HG03097 (cell line): ENCODE data around the gene ALAS1.

Source experiments
- ATAC-seq: cut with Tn5 transposase; IDR thresholded peaks from one replicate; pipeline ENCODE4 v1.9.1; 2021; ENCODE audit not compliant: unreplicated experiment, low FRiP score

Gene ALAS1

GRCh38 chr3:52197499-52197841 is 490 bp upstream of the ALAS1 start:
- ATAC-seq: peak; percentile 16

- no peak for ATAC-seq
Observed at GRCh38 chr3:52198643-52199608, 966 bp downstream of the ALAS1 start.

GRCh38 chr3:52200981-52201679 is 3.2 kb downstream of the ALAS1 start:
- no peak for ATAC-seq

GRCh38 chr3:52202384-52203077 is 4.6 kb downstream of the ALAS1 start:
- ATAC-seq: no peak

- no peak for ATAC-seq
Observed at GRCh38 chr3:52203701-52204100, 5.7 kb downstream of the ALAS1 start.

- ATAC-seq: no peak
Observed at GRCh38 chr3:52204337-52205073, 6.5 kb downstream of the ALAS1 start.

GRCh38 chr3:52205727-52206372 is 7.9 kb downstream of the ALAS1 start:
- no peak for ATAC-seq

- ATAC-seq: no peak
Observed at GRCh38 chr3:52208556-52208955, 10.6 kb downstream of the ALAS1 start.

GRCh38 chr3:52210037-52210436 is 12.1 kb downstream of the ALAS1 start:
- ATAC-seq: no peak

- ATAC-seq: no peak
Observed at GRCh38 chr3:52210550-52211046, 12.6 kb downstream of the ALAS1 start.

GRCh38 chr3:52211268-52211891 is 13.4 kb downstream of the ALAS1 start:
- ATAC-seq: no peak

- no peak for ATAC-seq
Observed at GRCh38 chr3:52213005-52213404, 15.0 kb downstream of the ALAS1 start.

- no peak for ATAC-seq
Observed at GRCh38 chr3:52213901-52214300, 15.9 kb downstream of the ALAS1 start.

GRCh38 chr3:52215351-52215750 is 17.4 kb downstream of the ALAS1 start:
- ATAC-seq: no peak

- no peak for ATAC-seq
Observed at GRCh38 chr3:52216585-52217408, 18.8 kb downstream of the ALAS1 start.

- no peak for ATAC-seq
Observed at GRCh38 chr3:52217409-52217805, 19.4 kb downstream of the ALAS1 start.

- no peak for ATAC-seq
Observed at GRCh38 chr3:52218026-52218425, 20.1 kb downstream of the ALAS1 start.

- no peak for ATAC-seq
Observed at GRCh38 chr3:52218454-52218853, 20.5 kb downstream of the ALAS1 start.
